ENCODE results near the gene CCDC146. TPM values are rescaled to one million over a fixed set of nuclear protein-coding genes. Genes with fewer than 3 reads are reported as not detected.
A peak's percentile ranks its signal among the peaks of the same experiment; 100 is the strongest.
"Not testable (repeated sequence)": the region's sequence is repeated elsewhere in the genome, so short reads cannot be mapped to it uniquely, and the experiment has no call there.

The CCDC146 gene
- total and polyA plus RNA-seq, 9 of the 15 experiments (the other 6 are each of a cell fraction or from before 2014, with no cell fraction given) = 0.10 to 0.98 (median 0.26) TPM; not detected in 1

GRCh38 chr7:77154917-77155464 lies 32.6 kb downstream of the CCDC146 start:
- peak; percentile 76 for FAIRE-seq
- H3K4me1 ChIP-seq (replicated peaks in 1 of 2; ENCODE audit: control insufficient read depth in 2 of 2, insufficient read depth in 2 of 2, low read length in 2 of 2); BruUV-seq (replicated peaks); H3K27ac ChIP-seq (ENCODE audit: extremely low read depth, low read depth, low read length); H3K9me1 ChIP-seq (ENCODE audit: control insufficient read depth, insufficient read depth, low read length); H3K36me3 ChIP-seq (ENCODE audit: control insufficient read depth, insufficient read depth, low read length); H3K27me3 ChIP-seq (ENCODE audit: control insufficient read depth in 2 of 2, insufficient read depth in 2 of 2, low read length in 2 of 2); H3K9ac ChIP-seq (ENCODE audit: insufficient read depth in 1 of 2, low read depth in 2 of 2, low read length in 2 of 2); H3K79me2 ChIP-seq (ENCODE audit: control insufficient read depth, insufficient read depth, low read length); H3K4me3 ChIP-seq; H4K20me1 ChIP-seq (replicated peaks; ENCODE audit: control insufficient read depth, insufficient read depth, low read length); H2AFZ ChIP-seq (ENCODE audit: low read depth, low read length); intact Hi-C loops (cut with micrococcal nuclease); CTCF ChIA-PET (ENCODE audit: low intra/inter-chr PET ratio); POLR2A ChIA-PET; in situ Hi-C loops (cut with MboI); DNase-seq (ENCODE audit: extremely low read depth in 1 of 4, low spot score in 3 of 4); H3K4me2 ChIP-seq (ENCODE audit: insufficient read depth, low read length); H3K9me3 ChIP-seq (replicated peaks; ENCODE audit: control insufficient read depth, insufficient read depth, low read depth, low read length): not testable (repeated sequence)
- 3% methylated on average over 2 of the region's 3 CpGs for WGBS (ENCODE audit: insufficient coverage, low coverage, missing lambda C conversion rate)
- peak; percentile 80 for ATAC-seq
- TF ChIP-seq RFX1 (IDR thresholded peaks at IDR 0.05) = peak; percentile 42

- BruUV-seq (replicated peaks); CTCF ChIA-PET (ENCODE audit: low intra/inter-chr PET ratio); H3K9ac ChIP-seq (ENCODE audit: insufficient read depth in 1 of 2, low read depth in 2 of 2, low read length in 2 of 2); ATAC-seq; H4K20me1 ChIP-seq (replicated peaks; ENCODE audit: control insufficient read depth, insufficient read depth, low read length); H3K9me1 ChIP-seq (ENCODE audit: control insufficient read depth, insufficient read depth, low read length); POLR2A ChIA-PET; H3K27me3 ChIP-seq (ENCODE audit: control insufficient read depth in 2 of 2, insufficient read depth in 2 of 2, low read length in 2 of 2); H3K4me1 ChIP-seq (replicated peaks in 1 of 2; ENCODE audit: control insufficient read depth in 2 of 2, insufficient read depth in 2 of 2, low read length in 2 of 2); FAIRE-seq; H3K9me3 ChIP-seq (replicated peaks; ENCODE audit: control insufficient read depth, insufficient read depth, low read depth, low read length); H3K27ac ChIP-seq (ENCODE audit: extremely low read depth, low read depth, low read length); H3K79me2 ChIP-seq (ENCODE audit: control insufficient read depth, insufficient read depth, low read length); H3K4me2 ChIP-seq (ENCODE audit: insufficient read depth, low read length); H3K36me3 ChIP-seq (ENCODE audit: control insufficient read depth, insufficient read depth, low read length); in situ Hi-C loops (cut with MboI); DNase-seq (ENCODE audit: extremely low read depth in 1 of 4, low spot score in 3 of 4); intact Hi-C loops (cut with micrococcal nuclease); H2AFZ ChIP-seq (ENCODE audit: low read depth, low read length); H3K4me3 ChIP-seq: not testable (repeated sequence)
- WGBS (ENCODE audit: insufficient coverage, low coverage, missing lambda C conversion rate) = 3% methylated on average over 4 of the region's 5 CpGs
These were observed 33.4 kb downstream of the CCDC146 start for GRCh38 chr7:77155601-77156377.

DNA sequence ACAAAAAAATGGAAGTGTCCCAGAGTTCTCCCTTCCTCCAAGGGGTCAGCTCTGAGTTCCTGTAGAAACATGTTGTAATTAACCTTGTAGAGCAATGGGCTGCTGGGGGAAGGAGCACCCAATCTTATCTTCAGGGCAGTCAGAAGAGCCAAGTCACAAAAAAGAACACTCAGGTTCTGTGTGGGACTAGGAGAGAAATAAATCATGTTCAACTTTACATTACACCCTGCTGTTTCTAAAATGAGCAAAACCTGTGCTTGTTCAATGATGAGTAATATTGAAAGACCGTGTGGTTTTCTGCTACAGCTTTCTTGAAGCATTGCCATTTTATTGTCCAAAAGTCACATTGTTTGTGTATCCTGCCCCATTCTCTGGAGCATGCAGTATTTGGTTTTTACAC lies 34.6 kb downstream of the CCDC146 start:
- no CpG with 5 or more reads among the region's 1 CpG for WGBS (ENCODE audit: insufficient coverage, low coverage, missing lambda C conversion rate)
- BruUV-seq (replicated peaks); H3K27ac ChIP-seq (ENCODE audit: extremely low read depth, low read depth, low read length); H3K9me1 ChIP-seq (ENCODE audit: control insufficient read depth, insufficient read depth, low read length); DNase-seq (ENCODE audit: extremely low read depth in 1 of 4, low spot score in 3 of 4); H3K4me3 ChIP-seq; H4K20me1 ChIP-seq (replicated peaks; ENCODE audit: control insufficient read depth, insufficient read depth, low read length); H3K79me2 ChIP-seq (ENCODE audit: control insufficient read depth, insufficient read depth, low read length); in situ Hi-C loops (cut with MboI); CTCF ChIA-PET (ENCODE audit: low intra/inter-chr PET ratio); H3K36me3 ChIP-seq (ENCODE audit: control insufficient read depth, insufficient read depth, low read length); H2AFZ ChIP-seq (ENCODE audit: low read depth, low read length); intact Hi-C loops (cut with micrococcal nuclease); H3K27me3 ChIP-seq (ENCODE audit: control insufficient read depth in 2 of 2, insufficient read depth in 2 of 2, low read length in 2 of 2); H3K4me1 ChIP-seq (replicated peaks in 1 of 2; ENCODE audit: control insufficient read depth in 2 of 2, insufficient read depth in 2 of 2, low read length in 2 of 2); H3K9ac ChIP-seq (ENCODE audit: insufficient read depth in 1 of 2, low read depth in 2 of 2, low read length in 2 of 2); POLR2A ChIA-PET; H3K4me2 ChIP-seq (ENCODE audit: insufficient read depth, low read length); H3K9me3 ChIP-seq (replicated peaks; ENCODE audit: control insufficient read depth, insufficient read depth, low read depth, low read length): not testable (repeated sequence)
- peak; percentile 54 for FAIRE-seq
- ATAC-seq = 0 out of 3 replicates have a peak, but pooled peaks have one; percentile 34

Measured in K562 (cell line).